Colonic mucosa (tissue), 4 donors: ENCODE measurements around the gene ADIPOR1. TPM values are rescaled to one million over a fixed set of nuclear protein-coding genes. Genes with fewer than 3 reads are reported as not detected.

Experiments
- DNase-seq: peaks from one replicate; pipeline ENCODE4 v3.0.0-alpha.2; 2020
- H3K27ac ChIP-seq: fragments of 200-600 bp; one replicate; pipeline ENCODE4 v1.8.0; 2021
- H3K27me3 ChIP-seq: fragments of 200-600 bp; one replicate; pipeline ENCODE4 v1.8.0; 2021
- H3K36me3 ChIP-seq: fragments of 200-600 bp; one replicate; pipeline ENCODE4 v1.8.0; 2021
- H3K4me1 ChIP-seq: fragments of 200-600 bp; one replicate; pipeline ENCODE4 v1.8.0; 2021; ENCODE audit warnings: mild to moderate bottlenecking
- H3K4me3 ChIP-seq: fragments of 200-600 bp; one replicate; pipeline ENCODE4 v1.8.0; 2021
- H3K9ac ChIP-seq, 2 donors: one replicate each; pipeline ENCODE4 v1.7.0; 2013; ENCODE audit warnings: control low read depth in 2 of 2, low read depth in 2 of 2, low read length in 2 of 2
- H3K9me3 ChIP-seq: fragments of 200-600 bp; one replicate; pipeline ENCODE4 v1.8.0; 2021
- CTCF ChIP-seq: fragments of 200-600 bp; IDR thresholded peaks from one replicate; pipeline ENCODE4 v1.8.0; 2022; ENCODE audit warnings: antibody characterized with exemption, mild to moderate bottlenecking
- intact Hi-C: fragments of 100-400 bp; cut with DNase I; formaldehyde crosslinking; loops from one replicate; pipeline ENCODE4 v1.14.1; 2022
- total RNA-seq, 2 donors: library from RNA; stranded (reverse); fragmentation: NEBNext Ultra II Directional in 1 of 2; extraction: Animal tissue kit (Norgen Biotek cat#: 25700) in 1 of 2; gene quantifications; one replicate each; pipeline ENCODE4 v1.2.1, GENCODE V29; 2021
- donor health status: healthy.
- donor health status: DM: no; HTN: no; CAD: no.
- donor health status: DM: no; HTN: no; CAD: no.

ADIPOR1 gene
- total RNA-seq, 2 donors from 2014 or later: 82.1 to 82.7 TPM

- Histone ChIP-seq H3K27ac (no peak overlapping the region), H3K9me3 (no peaks in the 10 kb centered on the region), H3K4me1 (no peaks in the 10 kb centered on the region), H3K27me3 (no peaks in the 10 kb centered on the region), H3K36me3 (no peaks in the 10 kb centered on the region), H3K9ac (no peak overlapping the region), H3K4me3 (no peak overlapping the region)
- no peak for TF ChIP-seq CTCF
- intact Hi-C loops: no loop called here
- DNase-seq: no peak
Measured at GRCh38 chr1:203000217-203000944, 42.3 kb upstream of the ADIPOR1 start.

GRCh38 chr1:202998836-202999750, 41.0 kb upstream of the ADIPOR1 start:
- H3K27me3 ChIP-seq: no peaks in the 10 kb centered on the region
- peak overlapping the region in 1 of 2 donors; percentile 19 for H3K9ac ChIP-seq
- DNase-seq: peak; percentile 69
- no peaks in the 10 kb centered on the region for H3K4me1 ChIP-seq
- H3K27ac ChIP-seq: no peak overlapping the region
- intact Hi-C loops: loop anchor here (5.0 to 10.0 kb wide), 2 partner anchors 72 to 264 kb away; partner anchors contain the start of gene KLHL12
- no peak overlapping the region for H3K4me3 ChIP-seq
- no peaks in the 10 kb centered on the region for H3K36me3 ChIP-seq
- H3K9me3 ChIP-seq: no peaks in the 10 kb centered on the region
- TF ChIP-seq CTCF: peak; percentile 82

- Histone ChIP-seq H3K36me3 (no peaks in the 10 kb centered on the region), H3K27ac (no peak overlapping the region), H3K9me3 (no peaks in the 10 kb centered on the region), H3K4me3 (no peak overlapping the region), H3K27me3 (no peaks in the 10 kb centered on the region), H3K4me1 (no peaks in the 10 kb centered on the region), H3K9ac (no peak overlapping the region)
- no peak for DNase-seq
- no peak for TF ChIP-seq CTCF
- intact Hi-C loops: loop anchor here (5.0 to 10.0 kb wide), 2 partner anchors 67 to 260 kb away; partner anchors contain the start of gene KLHL12
Measured at GRCh38 chr1:202994756-202995155, 36.6 kb upstream of the ADIPOR1 start.

- DNase-seq: no peak
- Histone ChIP-seq H3K36me3 (no peaks in the 10 kb centered on the region), H3K4me3 (no peak overlapping the region), H3K27ac (no peak overlapping the region), H3K9me3 (no peaks in the 10 kb centered on the region), H3K27me3 (no peaks in the 10 kb centered on the region), H3K4me1 (no peaks in the 10 kb centered on the region), H3K9ac (no peak overlapping the region)
- intact Hi-C loops: loop anchor here (10.0 kb wide), 1 partner anchor 256 kb away; no protein-coding TSS in a partner anchor
- TF ChIP-seq CTCF: no peak
Measured at GRCh38 chr1:202991112-202991511, 33.0 kb upstream of the ADIPOR1 start.

- no peak for TF ChIP-seq CTCF
- no peaks in the 10 kb centered on the region for H3K4me1 ChIP-seq
- H3K27me3 ChIP-seq: no peaks in the 10 kb centered on the region
- no peak for DNase-seq
- no peak overlapping the region for H3K9ac ChIP-seq
- no peak overlapping the region for H3K4me3 ChIP-seq
- H3K9me3 ChIP-seq: no peaks in the 10 kb centered on the region
- no peaks in the 10 kb centered on the region for H3K36me3 ChIP-seq
- H3K27ac ChIP-seq: no peak overlapping the region
- intact Hi-C loops: loop anchor here (10.0 kb wide), 1 partner anchor 255 kb away; no protein-coding TSS in a partner anchor
Measured at GRCh38 chr1:202989879-202990278, 31.8 kb upstream of the ADIPOR1 start.
